Gastrocnemius medialis (tissue), 4 donors: Measurements from ENCODE around the gene NCOA3. TPM values are rescaled to one million over a fixed set of nuclear protein-coding genes. Genes with fewer than 3 reads are reported as not detected.
A peak's percentile ranks its signal among the peaks of the same experiment; 100 is the strongest.

Source experiments
- ATAC-seq, 2 donors: fragments of 150-250 bp; one replicate each; pipeline ENCODE4 v1.9.1; 2016
- DNase-seq, 2 donors: peaks; one replicate each; pipeline ENCODE4 v3.0.0-alpha.2; 2019
- H3K27ac ChIP-seq, 4 donors: fragments of 200-600 bp; sonication (generic); 1 replicate in 1 of 4; 2 replicates in 3 of 4; pipeline ENCODE4 v1.5.1; 2016 to 2018; ENCODE audit warnings: mild to moderate bottlenecking in 2 of 4, moderate library complexity in 1 of 4
- H3K27me3 ChIP-seq, 3 donors: fragments of 200-600 bp; sonication (generic) in 2 of 3; 1 replicate in 1 of 3; 2 replicates in 2 of 3; pipeline versions ENCODE4 v1.5.1 to v1.6.0; 2016 to 2019; ENCODE audit warnings: mild to moderate bottlenecking in 1 of 3, moderate library complexity in 1 of 3
- H3K36me3 ChIP-seq, 2 donors: fragments of 200-600 bp; sonication (generic) in 1 of 2; one replicate each; pipeline ENCODE4 v1.5.1; 2017 to 2018
- H3K4me1 ChIP-seq, 2 donors: fragments of 200-600 bp; sonication (generic) in 1 of 2; one replicate each; pipeline ENCODE4 v1.5.1; 2016 to 2017; ENCODE audit warnings: mild to moderate bottlenecking in 2 of 2
- H3K4me3 ChIP-seq, 4 donors: fragments of 200-600 bp; sonication (generic) in 3 of 4; 1 replicate in 1 of 4; 2 replicates in 3 of 4; pipeline ENCODE4 v1.5.1; 2016 to 2019; ENCODE audit warnings: mild to moderate bottlenecking in 2 of 4
- H3K9me3 ChIP-seq, 3 donors: fragments of 200-600 bp; sonication (generic) in 2 of 3; 1 replicate in 1 of 3; 2 replicates in 2 of 3; pipeline ENCODE4 v1.5.1; 2016 to 2019
- CTCF ChIP-seq, 5 experiments: fragments of 450-650 bp in 3 of 5; fragments of 200-600 bp in 2 of 5; sonication (generic) in 2 of 5; IDR thresholded peaks in 4 of 5; conservative IDR thresholded peaks in 1 of 5; 1 replicate in 4 of 5; 2 replicates in 1 of 5; pipeline ENCODE4 v1.5.1; 2016 to 2019; ENCODE audit warnings: antibody characterized with exemption in 5 of 5, mild to moderate bottlenecking in 3 of 5, moderate library complexity in 3 of 5
- POLR2A ChIP-seq, 2 donors: fragments of 450-650 bp; IDR thresholded peaks; one replicate each; pipeline ENCODE4 v1.6.1; 2017; ENCODE audit warnings: antibody characterized with exemption in 2 of 2, mild to moderate bottlenecking in 2 of 2, moderate library complexity in 2 of 2
- in situ Hi-C, 4 donors: fragments of 200-750 bp; cut with MboI; loops; one replicate each; pipeline versions ENCODE4 v1.15.0 to v1.8.0; 2017; ENCODE audit warnings: low sequenced_read_pairs in 4 of 4
- intact Hi-C: fragments of 100-400 bp; cut with DNase I; formaldehyde crosslinking; loops from one replicate; pipeline ENCODE4 v1.15.1; 2023; ENCODE audit warnings: low total_unique reads
- total RNA-seq, 4 donors: library from RNA; depleted of rRNA; stranded (reverse); fragments of >200 nt; gene quantifications; one replicate each; pipeline versions ENCODE4 v1.1.0 to v1.2.3, GENCODE V29; 2016

The NCOA3 gene
- total RNA-seq, 4 donors from 2014 or later, result 52.5 to 86.1 (median 70.1) TPM

GRCh38 chr20:47605673-47606413 lies 104.2 kb downstream of the NCOA3 start:
- H3K27ac ChIP-seq, result no peak overlapping the region
- no peaks in the 10 kb centered on the region for H3K27me3 ChIP-seq
- intact Hi-C loops (loop anchor here (5.0 kb wide), 1 partner anchor 39 kb away; no protein-coding TSS in a partner anchor), in situ Hi-C loops (loop anchor here in 3 of 4 donors (25.0 kb wide), 3 partner anchors 94 to 344 kb away; partner anchors contain the start of gene NCOA3 (in 1 of the 3))
- H3K4me3 ChIP-seq, result no peak overlapping the region
- peaks cover 21 to 64% of the 10 kb centered on the region in 2 donors for H3K4me1 ChIP-seq
- no peaks in the 10 kb centered on the region for H3K36me3 ChIP-seq
- TF ChIP-seq CTCF (IDR thresholded peaks at IDR 0.05 in 4 of 5, conservative IDR thresholded peaks at IDR 0.05 in 1 of 5) (no peak), POLR2A (IDR thresholded peaks at IDR 0.05) (no peak)
- ATAC-seq (no peak), DNase-seq (no peak)
- H3K9me3 ChIP-seq, result no peaks in the 10 kb centered on the region

DNA sequence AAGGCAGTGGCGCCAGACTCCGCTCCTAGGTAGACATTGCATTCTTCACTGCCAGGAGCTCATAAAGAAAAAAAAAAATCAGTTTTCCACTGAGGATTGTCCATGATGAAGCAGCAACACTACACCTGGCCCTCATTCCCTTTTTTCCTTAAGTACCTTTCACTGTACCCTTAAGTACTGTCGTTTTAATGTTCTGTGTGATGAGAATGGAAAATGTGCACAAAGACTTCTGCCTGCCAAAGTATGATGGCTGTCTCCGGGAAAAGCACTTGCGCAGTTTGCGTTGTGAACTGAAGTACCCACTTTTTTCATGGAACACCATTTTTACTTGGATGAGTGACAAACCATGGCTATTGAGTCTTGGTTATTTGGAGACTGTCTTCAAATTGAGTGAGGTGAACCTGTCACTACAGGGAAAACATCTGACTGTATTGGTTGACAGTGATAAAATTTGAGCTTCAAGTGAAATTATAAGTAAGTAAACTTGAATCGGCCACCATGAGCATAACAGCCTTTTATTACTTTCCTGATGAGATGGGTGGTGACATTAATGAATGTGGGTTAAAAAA lies 104.8 kb downstream of the NCOA3 start:
- no peak for ATAC-seq
- in situ Hi-C loops, result loop anchor here in 3 of 4 donors (25.0 kb wide), 3 partner anchors 94 to 344 kb away; partner anchors contain the start of gene NCOA3 (in 1 of the 3)
- intact Hi-C loops, result loop anchor here (5.0 kb wide), 1 partner anchor 39 kb away; no protein-coding TSS in a partner anchor
- no peak for DNase-seq
- TF ChIP-seq POLR2A (IDR thresholded peaks at IDR 0.05) (no peak), CTCF (IDR thresholded peaks at IDR 0.05 in 4 of 5, conservative IDR thresholded peaks at IDR 0.05 in 1 of 5) (no peak)
- no peaks in the 10 kb centered on the region for H3K36me3 ChIP-seq
- no peaks in the 10 kb centered on the region for H3K9me3 ChIP-seq
- no peaks in the 10 kb centered on the region for H3K27me3 ChIP-seq
- no peak overlapping the region for H3K27ac ChIP-seq
- H3K4me1 ChIP-seq, result peaks cover 19 to 60% of the 10 kb centered on the region in 2 donors
- H3K4me3 ChIP-seq, result no peak overlapping the region

DNA sequence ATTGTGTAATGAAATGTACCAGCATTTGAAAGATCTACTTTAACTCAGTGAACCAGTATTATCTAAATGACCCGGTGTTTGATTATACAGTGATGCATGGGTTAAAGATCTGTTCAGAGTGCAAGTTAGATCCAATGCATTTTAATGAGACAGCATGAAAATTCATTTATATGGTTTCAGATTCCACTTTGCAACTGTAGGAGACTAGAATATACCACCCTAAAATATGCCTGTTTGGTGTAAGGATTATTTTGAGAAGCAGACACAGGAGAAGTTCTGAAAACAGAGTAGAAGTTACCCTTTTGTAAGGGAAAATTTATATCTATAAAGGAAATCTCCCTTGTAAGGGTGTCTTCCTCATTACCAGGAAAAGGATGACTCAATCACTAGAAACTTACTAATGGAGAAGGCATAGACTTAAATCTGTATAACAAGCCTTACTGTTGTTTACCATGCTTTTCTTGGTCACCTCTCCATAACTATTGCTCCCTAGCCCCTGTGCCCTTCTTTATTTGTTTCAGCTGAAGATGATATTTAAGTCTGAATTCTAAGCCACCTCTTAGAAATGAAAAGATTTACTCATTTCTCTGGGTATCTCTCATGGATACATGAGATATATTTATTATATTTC lies 105.4 kb downstream of the NCOA3 start:
- Histone ChIP-seq H3K36me3 (no peaks in the 10 kb centered on the region), H3K4me1 (peaks cover 14 to 58% of the 10 kb centered on the region in 2 donors), H3K4me3 (no peak overlapping the region), H3K9me3 (no peaks in the 10 kb centered on the region), H3K27ac (peak overlapping the region in 1 of 4 donors; percentile 28), H3K27me3 (no peaks in the 10 kb centered on the region)
- TF ChIP-seq POLR2A (IDR thresholded peaks at IDR 0.05) (no peak), CTCF (IDR thresholded peaks at IDR 0.05 in 4 of 5, conservative IDR thresholded peaks at IDR 0.05 in 1 of 5) (no peak)
- intact Hi-C loops, result loop anchor here (5.0 kb wide), 1 partner anchor 40 kb away; no protein-coding TSS in a partner anchor
- DNase-seq (no peak), ATAC-seq (no peak)
- in situ Hi-C loops, result loop anchor here in 3 of 4 donors (25.0 kb wide), 3 partner anchors 95 to 345 kb away; partner anchors contain the start of gene NCOA3 (in 1 of the 3)

- ATAC-seq (no peak), DNase-seq (no peak)
- TF ChIP-seq CTCF (IDR thresholded peaks at IDR 0.05 in 4 of 5, conservative IDR thresholded peaks at IDR 0.05 in 1 of 5) (no peak), POLR2A (IDR thresholded peaks at IDR 0.05) (no peak)
- Histone ChIP-seq H3K36me3 (no peaks in the 10 kb centered on the region), H3K4me1 (peaks cover 17 to 57% of the 10 kb centered on the region in 2 donors), H3K9me3 (no peaks in the 10 kb centered on the region), H3K4me3 (no peak overlapping the region), H3K27ac (no peak overlapping the region), H3K27me3 (no peaks in the 10 kb centered on the region)
- in situ Hi-C loops (loop anchor here in 3 of 4 donors (25.0 kb wide), 3 partner anchors 97 to 347 kb away; partner anchors contain the start of gene NCOA3 (in 1 of the 3)), intact Hi-C loops (loop anchor here (5.0 kb wide), 1 partner anchor 42 kb away; no protein-coding TSS in a partner anchor)
Measured at GRCh38 chr20:47609001-47609400, 107.3 kb downstream of the NCOA3 start.
